Esophagus muscularis mucosa (tissue), 4 donors: Measurements from ENCODE around the gene MN1.

Source experiments
- EP300 ChIP-seq: sonication (generic); formaldehyde crosslinking; IDR thresholded peaks from one replicate; pipeline ENCODE4 v1.6.1; 2017; ENCODE audit warnings: antibody characterized with exemption
- POLR2A ChIP-seq: fragments of 450-650 bp; IDR thresholded peaks from one replicate; pipeline ENCODE4 v1.6.1; 2017; ENCODE audit warnings: antibody characterized with exemption, moderate library complexity, mild to moderate bottlenecking, low read depth
- POLR2AphosphoS5 ChIP-seq, 2 donors: sonication (generic); formaldehyde crosslinking; IDR thresholded peaks; one replicate each; pipeline ENCODE4 v1.6.1; 2017; ENCODE audit warnings: antibody characterized with exemption in 2 of 2
- TF ChIP-seq, protein P1 (sequence below), 3 experiments: fragments of 200-600 bp in 2 of 3; fragments of 450-650 bp in 1 of 3; sonication (generic) in 2 of 3; IDR thresholded peaks; one replicate each; pipeline ENCODE4 v1.5.1; 2017 to 2019; ENCODE audit warnings: antibody characterized with exemption in 3 of 3, mild to moderate bottlenecking in 2 of 3, moderate library complexity in 1 of 3

DNA sequence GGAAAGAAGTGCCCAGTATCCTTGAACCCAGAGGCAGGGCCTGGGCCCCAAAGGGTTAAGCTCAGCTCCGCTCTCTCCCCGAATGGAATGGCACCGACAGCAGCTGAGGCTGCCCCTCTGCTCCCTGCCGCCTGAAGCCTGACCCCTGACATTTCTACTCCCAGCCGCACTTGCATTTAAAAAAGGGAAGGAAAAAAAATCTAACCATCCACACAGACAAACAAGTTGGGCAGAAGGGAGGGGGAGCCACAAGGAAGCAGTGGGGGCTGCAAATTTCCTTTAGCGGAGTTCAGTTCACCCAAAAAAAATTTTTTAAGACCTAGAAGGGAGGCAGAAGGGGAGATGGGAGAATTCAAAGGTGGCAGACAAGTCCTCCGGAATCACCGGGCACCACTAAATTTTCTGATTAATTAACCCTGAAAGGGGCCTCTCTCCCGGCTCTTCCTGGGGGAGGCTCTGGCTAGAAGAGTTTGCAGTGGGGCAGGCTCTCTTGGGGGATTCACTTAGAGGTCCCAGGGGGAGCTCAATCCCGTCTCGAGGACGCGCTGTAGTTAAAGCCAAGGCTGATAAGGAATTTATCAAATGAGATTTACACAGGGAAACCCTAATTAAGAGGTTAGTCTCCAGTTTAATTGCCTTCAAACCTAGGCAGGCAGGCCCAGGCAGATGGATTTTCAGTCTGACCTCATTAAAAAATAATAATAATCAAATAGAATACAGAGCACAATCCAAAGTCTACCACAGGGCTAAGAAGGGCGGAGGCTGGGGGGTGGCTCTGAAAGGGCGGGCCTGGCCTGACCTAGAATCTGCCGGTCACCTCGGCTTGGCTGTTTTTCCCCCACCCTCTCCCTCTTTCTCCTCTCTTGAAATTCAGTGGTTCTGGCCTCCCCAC, 25.6 kb downstream of the MN1 start:
- no peak for TF ChIP-seq POLR2AphosphoS5 (IDR thresholded peaks at IDR 0.05)
- TF ChIP-seq, protein P1, sequence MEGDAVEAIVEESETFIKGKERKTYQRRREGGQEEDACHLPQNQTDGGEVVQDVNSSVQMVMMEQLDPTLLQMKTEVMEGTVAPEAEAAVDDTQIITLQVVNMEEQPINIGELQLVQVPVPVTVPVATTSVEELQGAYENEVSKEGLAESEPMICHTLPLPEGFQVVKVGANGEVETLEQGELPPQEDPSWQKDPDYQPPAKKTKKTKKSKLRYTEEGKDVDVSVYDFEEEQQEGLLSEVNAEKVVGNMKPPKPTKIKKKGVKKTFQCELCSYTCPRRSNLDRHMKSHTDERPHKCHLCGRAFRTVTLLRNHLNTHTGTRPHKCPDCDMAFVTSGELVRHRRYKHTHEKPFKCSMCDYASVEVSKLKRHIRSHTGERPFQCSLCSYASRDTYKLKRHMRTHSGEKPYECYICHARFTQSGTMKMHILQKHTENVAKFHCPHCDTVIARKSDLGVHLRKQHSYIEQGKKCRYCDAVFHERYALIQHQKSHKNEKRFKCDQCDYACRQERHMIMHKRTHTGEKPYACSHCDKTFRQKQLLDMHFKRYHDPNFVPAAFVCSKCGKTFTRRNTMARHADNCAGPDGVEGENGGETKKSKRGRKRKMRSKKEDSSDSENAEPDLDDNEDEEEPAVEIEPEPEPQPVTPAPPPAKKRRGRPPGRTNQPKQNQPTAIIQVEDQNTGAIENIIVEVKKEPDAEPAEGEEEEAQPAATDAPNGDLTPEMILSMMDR (IDR thresholded peaks at IDR 0.05), result no peak
- TF ChIP-seq POLR2A, result no peak
- TF ChIP-seq EP300, result no peak
